NCI-H2227 treated with DMSO at 0.1 percent for 48 hours (cell line): ENCODE measurements around the gene COL27A1.

Source experiments
- DNase-seq: peaks from one replicate; lab custom pipeline; 2025; lab: John Stamatoyannopoulos, UW

The COL27A1 gene

GRCh38 chr9:114149181-114149580, 6.2 kb upstream of the COL27A1 start:
- DNase-seq = no peak

GRCh38 chr9:114149765-114150340, 5.5 kb upstream of the COL27A1 start:
- no peak for DNase-seq

- no peak for DNase-seq
Observed at GRCh38 chr9:114150608-114151007, 4.7 kb upstream of the COL27A1 start.

- no peak for DNase-seq
Observed at GRCh38 chr9:114151426-114151956, 3.8 kb upstream of the COL27A1 start.

- DNase-seq = no peak
Observed at GRCh38 chr9:114153761-114154599, 1.4 kb upstream of the COL27A1 start.

GRCh38 chr9:114154600-114155102, 686 bp upstream of the COL27A1 start:
- DNase-seq = peak; percentile 8

- no peak for DNase-seq
Observed at GRCh38 chr9:114155995-114156656, 789 bp downstream of the COL27A1 start.

GRCh38 chr9:114156657-114157421, 1.5 kb downstream of the COL27A1 start:
- peak; percentile 6 for DNase-seq

GRCh38 chr9:114157516-114158176, 2.3 kb downstream of the COL27A1 start:
- DNase-seq = no peak

- no peak for DNase-seq
Observed at GRCh38 chr9:114158482-114159130, 3.3 kb downstream of the COL27A1 start.

GRCh38 chr9:114159691-114160090, 4.4 kb downstream of the COL27A1 start:
- no peak for DNase-seq

- no peak for DNase-seq
Observed at GRCh38 chr9:114161513-114161912, 6.2 kb downstream of the COL27A1 start.

- no peak for DNase-seq
Observed at GRCh38 chr9:114163517-114163951, 8.2 kb downstream of the COL27A1 start.

GRCh38 chr9:114164191-114164794, 9.0 kb downstream of the COL27A1 start:
- DNase-seq = no peak

- no peak for DNase-seq
Observed at GRCh38 chr9:114165407-114166102, 10.2 kb downstream of the COL27A1 start.

GRCh38 chr9:114166103-114166470, 10.8 kb downstream of the COL27A1 start:
- no peak for DNase-seq

GRCh38 chr9:114166614-114167572, 11.6 kb downstream of the COL27A1 start:
- DNase-seq = no peak

GRCh38 chr9:114167591-114168091, 12.3 kb downstream of the COL27A1 start:
- no peak for DNase-seq
